Activated naive CD8-positive, alpha-beta T cell (primary cell): Measurements from ENCODE around the gene TNFRSF11A.

Experiments used
- H3K27ac Mint-ChIP-seq: one replicate; pipeline ENCODE4 v1.8.0; 2021; ENCODE audit warnings: mixed read lengths
- H3K27me3 Mint-ChIP-seq: one replicate; pipeline ENCODE4 v1.8.0; 2021; ENCODE audit warnings: mixed read lengths
- H3K36me3 Mint-ChIP-seq: one replicate; pipeline ENCODE4 v1.8.0; 2021; ENCODE audit warnings: mixed read lengths
- H3K4me1 Mint-ChIP-seq: one replicate; pipeline ENCODE4 v1.8.0; 2021; ENCODE audit warnings: low read depth, mixed read lengths
- H3K4me3 Mint-ChIP-seq: one replicate; pipeline ENCODE4 v1.8.0; 2021; ENCODE audit warnings: mild to moderate bottlenecking, mixed read lengths
- H3K9me3 Mint-ChIP-seq: one replicate; pipeline ENCODE4 v1.8.0; 2021; ENCODE audit warnings: low read depth, mixed read lengths

TNFRSF11A gene

DNA sequence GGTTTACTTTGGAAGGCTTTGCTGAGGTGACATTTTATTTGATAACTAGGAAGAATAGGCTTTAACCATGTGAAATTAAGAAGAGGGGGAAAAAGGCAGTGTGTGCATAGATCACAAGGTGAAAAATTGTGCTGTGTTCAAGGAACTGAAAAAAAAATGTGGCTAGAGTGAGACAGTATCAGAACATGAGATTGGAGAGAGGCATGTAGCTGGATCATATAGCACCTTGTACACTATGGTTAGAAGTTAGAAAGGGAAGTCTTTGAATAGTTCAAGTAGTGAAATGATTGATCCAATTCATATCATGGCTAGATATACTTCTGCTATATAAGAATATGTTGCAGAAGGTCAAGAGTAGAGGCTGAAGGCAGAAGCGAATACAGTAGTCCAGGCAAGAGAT is 12.3 kb upstream of the TNFRSF11A start:
- Mint-ChIP-seq H3K4me1 (no peaks in the 10 kb centered on the region), H3K27me3 (no peaks in the 10 kb centered on the region), H3K9me3 (no peaks in the 10 kb centered on the region), H3K4me3 (no peak overlapping the region), H3K36me3 (peaks cover 4% of the 10 kb centered on the region), H3K27ac (no peak overlapping the region)

DNA sequence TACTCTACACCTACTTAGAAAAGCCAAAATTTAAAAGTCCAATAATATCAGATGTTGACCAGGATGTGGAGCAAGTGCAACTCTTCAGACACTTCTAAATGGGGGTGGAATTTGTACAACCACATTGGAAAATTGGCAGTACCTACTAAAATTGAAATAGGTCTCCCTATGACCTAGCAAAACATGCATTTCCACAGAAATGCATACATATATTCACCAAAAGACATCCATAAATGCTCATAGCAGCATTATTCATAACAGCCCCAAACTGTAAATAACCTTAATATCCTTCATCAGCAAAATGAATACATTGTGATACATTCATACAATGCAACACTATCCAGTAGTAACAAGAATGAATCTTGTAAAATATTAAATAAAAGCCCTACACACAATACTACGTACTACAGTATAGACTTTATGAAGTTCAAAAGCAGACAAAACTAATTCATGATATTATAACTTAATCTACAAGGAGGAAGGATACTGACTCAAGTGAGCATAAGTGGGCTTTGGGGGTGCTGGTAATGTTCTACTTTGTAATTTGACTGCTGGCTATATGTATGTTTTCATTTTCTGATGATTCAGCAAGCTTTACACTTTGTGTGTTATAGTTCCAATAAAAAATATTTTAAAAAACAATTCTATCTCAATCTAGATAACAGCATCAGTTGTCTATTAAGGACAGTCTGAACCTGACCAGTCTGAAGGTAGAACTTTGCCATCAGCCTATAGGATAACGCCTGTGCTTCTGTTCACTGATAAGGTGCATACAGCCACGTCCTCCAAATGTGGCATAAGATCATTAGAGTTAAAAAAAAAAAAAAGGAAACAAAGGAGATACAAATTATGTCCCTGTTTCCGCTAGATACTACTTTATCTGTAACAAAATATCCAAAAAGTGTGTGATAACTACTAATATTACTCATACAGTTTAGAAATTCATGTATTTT is 6.6 kb upstream of the TNFRSF11A start:
- H3K27ac Mint-ChIP-seq, result no peak overlapping the region
- H3K4me3 Mint-ChIP-seq, result no peak overlapping the region
- H3K4me1 Mint-ChIP-seq, result no peaks in the 10 kb centered on the region
- H3K36me3 Mint-ChIP-seq, result no peaks in the 10 kb centered on the region
- peaks cover 11% of the 10 kb centered on the region for H3K27me3 Mint-ChIP-seq
- no peaks in the 10 kb centered on the region for H3K9me3 Mint-ChIP-seq

DNA sequence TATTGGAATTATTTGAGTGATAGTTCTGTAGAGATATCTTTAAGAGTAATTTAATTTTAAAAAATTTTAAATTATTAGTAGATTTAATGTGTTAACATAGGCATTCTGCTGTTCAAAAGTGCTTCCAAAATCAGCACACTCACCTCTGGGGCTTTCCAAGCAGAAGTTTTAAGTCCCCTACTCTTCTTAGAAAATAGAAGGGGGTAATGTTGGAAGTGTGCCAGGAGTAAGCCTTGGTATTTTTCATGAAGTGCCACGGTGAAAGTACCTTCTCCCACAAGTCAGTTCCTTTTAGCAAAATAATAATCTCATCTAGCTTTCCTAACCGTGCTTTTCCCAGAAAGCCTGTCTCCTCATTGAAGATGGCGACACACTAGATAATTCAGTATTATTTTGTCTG is 3.9 kb upstream of the TNFRSF11A start:
- H3K27me3 Mint-ChIP-seq, result peaks cover 24% of the 10 kb centered on the region
- no peak overlapping the region for H3K4me3 Mint-ChIP-seq
- no peak overlapping the region for H3K27ac Mint-ChIP-seq
- H3K4me1 Mint-ChIP-seq, result peaks cover 11% of the 10 kb centered on the region
- no peaks in the 10 kb centered on the region for H3K9me3 Mint-ChIP-seq
- no peaks in the 10 kb centered on the region for H3K36me3 Mint-ChIP-seq

DNA sequence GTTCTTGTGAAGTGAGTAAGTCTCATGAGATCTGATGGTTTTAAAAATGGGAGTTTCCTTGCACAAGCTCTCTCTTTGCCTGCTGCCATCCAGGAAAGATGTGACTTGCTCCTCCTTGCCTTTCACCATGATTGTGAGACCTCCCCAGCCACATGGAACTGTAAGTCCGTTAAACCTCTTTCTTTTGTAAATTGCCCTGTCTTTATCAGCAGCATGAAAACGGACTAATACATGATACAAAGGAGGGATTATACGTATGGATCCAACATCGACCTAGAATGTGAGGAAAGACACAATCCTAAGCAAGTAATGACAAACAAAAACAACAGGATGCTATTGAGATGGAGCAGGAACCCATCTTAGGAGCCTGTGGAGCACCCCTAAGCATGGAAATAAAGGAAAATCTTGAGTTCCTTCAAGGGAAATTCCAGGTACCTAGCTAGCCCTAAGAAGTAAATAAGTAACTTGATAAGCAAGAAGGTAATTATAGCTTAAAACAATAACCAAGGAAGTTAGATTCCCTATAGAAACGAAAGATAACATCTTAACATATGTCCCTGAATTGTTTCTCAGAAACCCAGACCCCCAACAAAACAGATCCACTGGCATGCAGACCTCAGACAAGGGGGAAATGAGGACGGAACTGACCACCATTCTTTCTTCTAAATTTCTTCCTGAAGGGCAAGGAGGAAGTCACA is 1.5 kb upstream of the TNFRSF11A start:
- peaks cover 34% of the 10 kb centered on the region for H3K27me3 Mint-ChIP-seq
- H3K4me1 Mint-ChIP-seq, result peaks cover 18% of the 10 kb centered on the region
- H3K27ac Mint-ChIP-seq, result no peak overlapping the region
- peak overlapping the region; percentile 91 for H3K4me3 Mint-ChIP-seq
- no peaks in the 10 kb centered on the region for H3K36me3 Mint-ChIP-seq
- no peaks in the 10 kb centered on the region for H3K9me3 Mint-ChIP-seq

DNA sequence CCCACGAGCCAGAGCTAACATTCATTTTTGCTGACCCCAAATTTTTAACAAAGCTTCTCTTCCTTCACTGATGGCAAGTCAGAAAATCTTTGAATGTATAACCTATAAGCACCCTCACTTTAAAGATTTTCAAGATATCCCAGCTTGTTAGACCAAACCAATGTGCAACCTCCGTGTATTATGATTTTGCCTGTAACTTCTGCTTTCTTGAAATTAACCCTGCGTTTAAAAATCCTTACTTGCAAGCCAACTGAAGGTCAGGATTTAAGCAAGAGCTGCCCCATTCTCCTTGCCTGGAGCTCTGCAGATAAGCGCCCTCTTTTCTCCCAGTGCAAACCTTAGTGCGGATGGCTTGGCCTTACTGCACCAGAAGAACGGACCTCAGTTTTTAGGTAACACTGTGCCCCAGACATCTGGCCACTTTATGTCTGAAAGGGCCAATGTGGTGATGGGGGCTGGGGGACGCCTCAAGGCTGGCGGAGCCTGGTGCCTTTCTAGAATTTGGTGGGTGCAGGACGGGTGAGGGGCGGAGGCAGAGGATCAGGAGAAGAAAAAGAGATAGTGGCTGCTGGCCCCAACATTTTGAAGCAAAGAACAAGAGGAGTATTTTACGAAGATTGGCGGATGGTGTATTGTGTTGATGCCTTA is 805 bp upstream of the TNFRSF11A start:
- H3K36me3 Mint-ChIP-seq, result no peaks in the 10 kb centered on the region
- H3K4me3 Mint-ChIP-seq, result peak overlapping the region; percentile 91
- no peaks in the 10 kb centered on the region for H3K9me3 Mint-ChIP-seq
- H3K4me1 Mint-ChIP-seq, result peaks cover 24% of the 10 kb centered on the region
- H3K27me3 Mint-ChIP-seq, result peaks cover 36% of the 10 kb centered on the region
- H3K27ac Mint-ChIP-seq, result peak overlapping the region; percentile 46

DNA sequence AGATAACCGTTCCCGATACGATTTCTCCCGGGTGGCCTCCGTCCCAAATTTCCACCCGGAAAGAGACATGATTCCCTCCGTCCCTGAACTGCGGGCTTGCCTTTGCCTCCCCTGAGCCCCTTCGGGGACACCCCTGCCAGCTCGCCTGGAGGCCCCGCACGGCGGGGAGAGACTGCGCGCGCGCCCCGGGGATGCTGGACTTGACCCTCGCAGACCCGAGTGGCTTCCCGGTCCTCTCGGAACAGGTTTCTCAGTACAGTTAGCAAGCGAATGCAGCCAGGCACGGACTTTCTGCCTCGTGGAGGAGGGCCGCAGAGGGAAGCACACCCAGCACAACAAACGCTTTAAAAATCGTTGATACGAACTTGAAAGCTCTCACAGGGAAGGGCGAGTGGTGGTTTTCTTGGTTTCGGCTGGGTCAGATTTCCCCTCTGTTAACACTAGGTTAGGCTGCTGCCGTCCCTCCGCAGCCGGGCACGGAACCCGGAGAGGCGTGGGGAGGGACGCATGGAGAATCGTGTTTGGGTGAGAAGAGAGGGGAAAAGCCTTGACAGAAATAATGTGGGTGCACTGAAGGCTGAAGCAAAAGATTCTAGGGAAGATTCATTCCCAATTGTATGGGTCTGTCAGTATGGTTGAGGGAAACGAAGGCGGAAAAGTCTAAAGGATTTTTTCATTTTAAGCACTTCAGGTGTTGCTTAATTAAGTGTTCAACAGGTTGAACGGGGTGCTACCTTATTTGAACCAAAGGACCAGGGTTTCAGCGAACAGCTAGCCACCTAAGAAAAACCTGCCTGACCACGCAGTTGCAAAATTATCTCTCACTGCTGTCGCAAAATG is 916 bp downstream of the TNFRSF11A start:
- H3K36me3 Mint-ChIP-seq, result no peaks in the 10 kb centered on the region
- H3K9me3 Mint-ChIP-seq, result no peaks in the 10 kb centered on the region
- H3K27ac Mint-ChIP-seq, result no peak overlapping the region
- H3K4me3 Mint-ChIP-seq, result peak overlapping the region; percentile 83
- peaks cover 37% of the 10 kb centered on the region for H3K4me1 Mint-ChIP-seq
- peaks cover 47% of the 10 kb centered on the region for H3K27me3 Mint-ChIP-seq

DNA sequence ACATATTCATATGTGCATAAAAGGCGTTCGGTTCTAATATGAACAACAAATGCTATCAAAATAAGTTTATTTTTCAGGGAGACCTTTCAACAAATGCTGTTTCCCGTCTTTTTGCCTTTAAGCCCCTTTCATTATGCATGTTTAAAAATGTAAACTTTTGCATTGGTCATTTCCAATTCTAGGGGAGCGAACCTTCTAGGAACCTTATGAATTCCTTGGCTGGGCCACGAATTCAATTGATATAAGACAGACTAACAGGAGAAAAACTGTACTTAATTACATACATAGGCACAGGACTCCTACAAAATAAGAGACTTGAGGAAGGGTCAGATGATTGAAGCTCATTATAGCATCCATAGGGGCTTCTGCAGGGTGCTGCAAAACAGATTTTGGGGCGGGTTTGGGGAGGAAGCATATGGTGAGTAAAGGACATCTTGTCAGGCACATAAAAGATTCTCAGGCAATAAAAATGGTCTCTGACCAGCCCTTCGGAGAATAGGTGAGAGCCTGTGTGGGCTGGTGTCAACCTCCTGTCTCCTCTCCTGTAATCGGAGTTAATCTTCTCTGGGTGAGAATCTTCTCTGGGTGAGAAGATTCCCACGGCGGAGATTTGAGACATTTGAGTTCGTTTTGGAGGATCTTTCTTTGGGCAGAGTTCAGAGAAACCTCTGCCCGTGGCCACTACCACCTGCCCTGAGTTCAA is 1.7 kb downstream of the TNFRSF11A start:
- Mint-ChIP-seq H3K27ac (no peak overlapping the region), H3K4me1 (peaks cover 44% of the 10 kb centered on the region), H3K9me3 (no peaks in the 10 kb centered on the region), H3K4me3 (peak overlapping the region; percentile 83), H3K27me3 (peaks cover 46% of the 10 kb centered on the region), H3K36me3 (peaks cover 3% of the 10 kb centered on the region)

DNA sequence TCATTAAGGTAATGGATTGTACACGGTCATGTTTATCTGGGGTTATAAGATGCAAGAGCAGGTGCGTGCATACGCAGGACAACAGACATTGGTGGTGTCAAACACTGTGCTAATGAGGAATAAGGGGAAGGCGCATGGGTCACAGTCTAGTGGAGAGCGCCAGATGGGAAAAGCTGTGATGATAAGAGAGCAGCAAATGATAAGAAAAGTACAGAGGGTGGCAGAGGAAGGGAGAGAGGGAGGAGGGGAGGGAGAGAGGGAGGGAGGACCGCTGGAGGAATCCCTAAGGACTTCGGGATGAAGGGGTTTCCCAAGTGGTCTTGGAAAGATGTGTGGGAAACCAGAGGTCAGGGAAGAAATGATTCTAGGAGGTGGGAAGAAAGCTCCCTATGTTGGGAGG is 2.9 kb downstream of the TNFRSF11A start:
- no peak overlapping the region for H3K4me3 Mint-ChIP-seq

DNA sequence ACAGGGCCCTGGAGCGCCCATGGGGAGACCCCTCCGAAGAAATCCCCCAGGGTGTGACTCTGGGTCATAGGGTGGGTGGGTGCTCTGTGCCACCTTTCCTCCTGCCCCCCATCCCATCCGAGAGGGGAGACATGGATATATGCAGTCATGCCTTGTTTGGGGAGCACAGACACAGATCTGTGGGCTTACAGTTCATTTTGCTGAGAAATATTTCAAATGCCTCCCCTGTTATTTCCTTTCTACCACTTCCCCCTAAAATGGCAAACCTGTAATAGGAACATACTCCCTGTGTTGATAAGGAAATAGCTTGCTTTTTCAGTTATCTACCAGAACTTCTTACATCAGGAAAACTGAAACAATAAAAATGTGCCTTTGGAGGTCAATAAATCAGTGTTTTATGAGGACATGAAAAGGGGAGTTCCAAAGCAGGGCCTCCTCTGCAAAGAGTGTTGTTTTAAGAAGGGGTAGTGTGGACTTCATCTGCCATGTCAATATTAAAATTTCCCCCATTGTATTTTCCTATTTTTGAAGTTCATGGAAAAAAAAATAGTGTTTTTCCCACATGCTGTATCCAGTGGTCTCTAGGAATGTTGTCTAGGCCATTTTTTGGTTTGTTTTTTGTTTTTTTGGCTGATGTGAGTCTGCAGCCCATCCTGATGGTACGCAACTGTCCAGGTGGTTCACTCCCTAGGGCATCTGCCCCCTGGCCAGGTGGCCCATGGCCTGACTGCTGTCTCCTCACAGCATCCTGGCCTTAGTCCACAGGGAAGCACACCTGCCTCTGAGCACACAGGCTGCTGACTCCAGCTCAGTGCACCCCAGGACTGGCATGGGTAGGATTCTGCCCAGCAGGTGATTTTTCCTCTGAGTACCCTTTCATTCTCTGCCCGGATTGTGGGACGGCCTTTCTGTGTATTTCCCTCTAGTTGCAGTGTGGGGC is 3.7 kb downstream of the TNFRSF11A start:
- Mint-ChIP-seq H3K27ac (no peak overlapping the region), H3K27me3 (peaks cover 40% of the 10 kb centered on the region), H3K36me3 (peaks cover 3% of the 10 kb centered on the region), H3K9me3 (no peaks in the 10 kb centered on the region), H3K4me1 (peaks cover 45% of the 10 kb centered on the region), H3K4me3 (no peak overlapping the region)

More for the DNA sequence above, 2.9 kb downstream of the TNFRSF11A start:
- Mint-ChIP-seq H3K27ac (no peak overlapping the region), H3K27me3 (peaks cover 46% of the 10 kb centered on the region), H3K36me3 (peaks cover 3% of the 10 kb centered on the region), H3K9me3 (no peaks in the 10 kb centered on the region), H3K4me1 (peaks cover 46% of the 10 kb centered on the region)

DNA sequence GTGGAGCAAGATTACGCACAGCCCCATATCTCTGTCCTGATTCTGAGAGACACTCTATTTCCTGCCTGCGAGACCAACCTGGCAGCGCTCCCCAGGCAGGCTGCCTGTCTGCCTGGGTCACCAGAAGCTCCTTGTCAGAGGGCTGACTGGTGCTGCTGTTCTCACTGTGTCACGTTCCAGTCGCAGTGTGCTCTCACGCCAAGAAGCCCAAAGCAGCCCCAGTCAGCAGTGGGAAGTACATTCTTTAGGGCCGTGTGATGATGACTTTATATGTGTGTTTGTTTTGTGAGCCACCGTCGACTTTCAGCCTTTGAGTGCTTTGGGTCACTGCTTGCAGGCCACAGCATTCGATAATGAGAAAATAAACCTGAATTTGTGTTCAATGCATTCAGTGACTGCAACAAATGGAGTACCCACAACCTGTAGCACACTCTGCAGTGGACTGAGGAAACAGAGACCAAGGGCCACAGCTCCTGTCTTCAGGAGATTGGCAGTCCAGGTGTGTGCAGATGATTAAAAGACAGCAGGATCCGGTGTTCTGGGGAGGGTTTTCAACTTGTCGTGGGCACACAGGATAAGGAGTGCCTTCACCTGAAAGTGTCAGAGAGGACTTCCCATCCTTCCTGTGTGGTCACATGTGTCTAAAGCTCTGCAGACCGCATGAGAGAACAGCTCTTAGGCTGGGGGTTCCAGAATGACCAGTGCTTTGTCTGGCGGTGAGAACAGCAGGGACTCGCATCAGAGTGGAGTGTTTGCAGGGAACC is 4.8 kb downstream of the TNFRSF11A start:
- peak overlapping the region; percentile 17 for H3K4me3 Mint-ChIP-seq
- H3K36me3 Mint-ChIP-seq, result peaks cover 3% of the 10 kb centered on the region
- peaks cover 38% of the 10 kb centered on the region for H3K4me1 Mint-ChIP-seq
- no peak overlapping the region for H3K27ac Mint-ChIP-seq
- H3K9me3 Mint-ChIP-seq, result no peaks in the 10 kb centered on the region
- H3K27me3 Mint-ChIP-seq, result peaks cover 35% of the 10 kb centered on the region

DNA sequence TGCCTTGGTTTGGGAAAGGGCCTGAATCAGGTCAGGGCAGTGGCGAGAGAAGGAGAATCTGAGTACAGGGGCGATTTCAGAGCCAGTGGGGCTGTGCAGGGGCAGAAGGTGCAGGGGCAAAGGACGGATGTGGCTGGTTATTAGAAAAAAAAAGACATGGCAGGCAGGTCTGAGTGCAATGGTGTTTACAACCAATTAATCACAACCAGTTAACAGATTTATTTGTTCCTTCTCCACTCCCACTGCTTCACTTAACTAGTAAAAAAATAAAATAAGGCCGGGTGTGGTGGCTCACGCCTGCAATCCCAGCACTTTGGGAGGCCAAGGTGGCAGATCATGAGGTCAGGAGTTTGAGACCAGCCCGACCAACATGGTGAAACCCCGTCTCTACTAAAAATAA is 5.5 kb downstream of the TNFRSF11A start:
- Mint-ChIP-seq H3K4me3 (no peak overlapping the region), H3K27ac (no peak overlapping the region), H3K36me3 (peaks cover 3% of the 10 kb centered on the region), H3K9me3 (no peaks in the 10 kb centered on the region), H3K27me3 (peaks cover 35% of the 10 kb centered on the region), H3K4me1 (peaks cover 38% of the 10 kb centered on the region)

DNA sequence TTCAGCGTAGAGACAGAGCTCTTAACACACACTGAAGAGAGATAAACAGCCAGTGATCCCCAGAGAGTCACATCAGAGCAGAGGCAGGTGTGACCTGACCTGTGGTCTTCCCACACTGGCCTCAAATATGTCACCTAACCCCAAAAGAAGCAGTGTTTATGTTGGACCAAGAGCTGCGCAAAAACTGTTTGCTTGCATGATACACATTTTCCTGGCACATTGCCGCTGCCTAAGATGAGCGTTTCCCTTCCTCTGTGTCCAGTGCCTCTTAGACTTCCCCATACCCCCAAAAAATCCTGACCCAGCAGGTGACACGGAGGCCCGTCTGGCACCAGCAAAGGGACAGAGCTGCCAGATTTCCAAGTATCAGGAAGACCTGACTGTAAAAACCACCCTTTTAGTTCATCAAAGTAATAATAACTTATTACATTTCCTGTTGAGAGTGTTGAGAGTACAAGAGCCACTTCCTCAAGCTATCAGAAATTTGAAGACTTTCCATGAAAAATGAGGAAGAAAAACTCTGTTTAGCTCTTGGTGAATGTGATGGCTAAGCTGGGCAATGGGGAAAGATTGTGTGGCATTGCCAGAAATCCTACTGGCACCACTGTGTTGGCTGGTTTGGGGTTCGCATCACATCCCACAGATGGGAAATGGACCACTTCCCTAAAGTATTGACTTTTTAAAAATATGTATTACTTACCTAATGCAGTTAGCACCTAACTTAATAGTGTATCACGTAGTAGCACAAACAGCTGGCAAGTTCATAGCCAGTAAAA is 6.7 kb downstream of the TNFRSF11A start:
- peak overlapping the region; percentile 34 for H3K27ac Mint-ChIP-seq
- H3K27me3 Mint-ChIP-seq, result peaks cover 28% of the 10 kb centered on the region
- H3K4me3 Mint-ChIP-seq, result no peak overlapping the region
- peaks cover 3% of the 10 kb centered on the region for H3K36me3 Mint-ChIP-seq
- no peaks in the 10 kb centered on the region for H3K9me3 Mint-ChIP-seq
- peaks cover 29% of the 10 kb centered on the region for H3K4me1 Mint-ChIP-seq
